ENCODE results near the gene ARMC10.
"Not testable (repeated sequence)": the region's sequence is repeated elsewhere in the genome, so short reads cannot be mapped to it uniquely, and the experiment has no call there.

Gene ARMC10

GRCh38 chr7:103129702-103130549 lies 55.0 kb downstream of the ARMC10 start:
- no peak for DNase-seq

DNA sequence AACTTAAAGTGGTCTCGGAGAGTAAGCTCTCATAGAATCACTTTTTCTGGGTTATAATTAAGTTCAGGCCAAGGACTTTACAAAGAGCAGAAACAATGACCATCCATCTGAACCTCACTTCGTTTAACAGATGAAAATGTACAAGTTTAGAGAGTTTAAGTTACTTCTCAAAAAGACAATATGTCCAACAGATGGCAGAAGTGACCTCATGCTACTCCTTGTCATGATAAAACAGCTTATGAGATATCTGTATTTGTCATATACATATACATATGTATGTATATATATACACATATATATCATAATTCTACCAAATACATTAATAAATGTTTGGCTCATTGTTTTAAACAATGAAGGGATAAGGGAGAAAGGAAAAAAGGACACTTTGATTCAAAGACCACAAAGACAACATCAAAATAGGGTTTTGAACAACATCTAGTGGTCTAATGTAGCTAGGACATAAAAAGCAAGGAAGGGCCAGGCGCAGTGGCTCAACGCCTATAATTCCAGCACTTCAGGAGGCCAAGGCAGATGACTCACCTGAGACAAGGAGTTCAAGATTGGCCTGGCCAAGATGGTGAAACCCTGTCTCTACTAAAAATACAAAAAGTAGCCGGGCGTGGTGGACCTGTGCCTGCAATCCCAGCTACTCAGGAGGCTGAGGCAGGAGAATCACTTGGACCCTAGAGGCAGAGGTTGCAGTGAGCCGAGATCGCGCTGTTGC lies 56.1 kb downstream of the ARMC10 start:
- DNase-seq = no peak

DNA sequence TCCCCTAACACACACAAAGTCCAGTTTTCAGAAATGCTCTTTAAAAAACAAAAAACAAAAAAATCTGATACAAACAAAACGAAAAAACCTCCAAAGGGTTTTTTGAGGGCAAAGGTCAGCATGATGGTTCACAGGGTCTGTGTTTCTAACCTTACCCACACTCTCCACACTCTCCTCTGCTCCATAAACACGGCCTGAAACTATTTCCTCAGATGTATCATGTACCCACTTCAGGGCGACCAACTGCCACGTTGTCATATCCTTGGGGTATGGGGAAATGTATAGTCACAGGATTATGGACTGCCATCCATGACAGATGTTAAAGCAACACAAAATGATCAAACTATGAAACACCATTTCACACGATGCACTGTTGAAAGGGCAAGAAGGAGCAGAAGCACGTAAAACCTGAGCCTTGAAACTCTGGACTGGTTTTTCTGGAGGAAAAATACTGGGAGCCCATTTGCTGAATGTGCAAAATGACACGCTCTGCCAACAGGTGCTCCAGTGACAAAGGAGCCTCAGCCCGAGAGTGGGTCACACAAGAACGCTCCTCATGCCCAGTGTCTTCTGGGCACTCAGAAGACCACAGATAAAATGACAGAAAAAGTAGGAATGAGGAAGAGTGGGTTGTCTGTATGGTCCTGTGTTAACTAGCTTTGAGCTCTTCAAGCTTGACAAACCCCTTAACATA lies 58.2 kb downstream of the ARMC10 start:
- no peak for DNase-seq

DNA sequence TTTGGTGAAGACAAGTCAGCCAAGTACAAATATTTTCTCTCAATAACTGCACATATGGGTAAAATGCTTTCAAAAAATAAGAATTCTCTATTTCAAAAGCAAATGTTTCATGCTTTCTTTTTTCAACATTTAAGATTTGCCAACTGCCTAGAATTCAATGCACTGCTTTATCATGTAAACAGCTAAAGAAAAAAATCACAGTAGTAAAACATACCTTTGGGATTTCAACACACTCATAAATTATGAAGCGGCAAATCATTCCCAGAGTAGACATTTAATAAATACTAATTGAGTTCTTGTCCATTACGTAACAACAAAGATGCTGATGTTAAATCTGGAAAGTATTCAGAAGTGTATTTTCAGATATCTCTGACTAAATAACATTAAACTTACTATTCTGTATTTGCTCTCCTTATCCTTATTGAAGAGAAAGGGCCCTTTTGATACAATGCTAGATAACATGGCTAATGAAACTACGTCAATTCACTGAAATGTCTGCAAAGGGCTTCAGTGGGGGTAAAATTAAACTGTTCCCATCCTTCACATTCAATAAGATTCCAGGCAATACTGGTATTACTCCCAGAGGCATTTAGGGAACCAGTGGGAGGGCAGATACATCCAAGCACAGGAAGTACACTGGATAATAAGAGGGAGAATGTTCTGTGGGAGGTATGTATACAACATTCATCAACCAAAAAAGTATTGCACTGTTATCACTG lies 60.1 kb downstream of the ARMC10 start:
- no peak for DNase-seq

DNA sequence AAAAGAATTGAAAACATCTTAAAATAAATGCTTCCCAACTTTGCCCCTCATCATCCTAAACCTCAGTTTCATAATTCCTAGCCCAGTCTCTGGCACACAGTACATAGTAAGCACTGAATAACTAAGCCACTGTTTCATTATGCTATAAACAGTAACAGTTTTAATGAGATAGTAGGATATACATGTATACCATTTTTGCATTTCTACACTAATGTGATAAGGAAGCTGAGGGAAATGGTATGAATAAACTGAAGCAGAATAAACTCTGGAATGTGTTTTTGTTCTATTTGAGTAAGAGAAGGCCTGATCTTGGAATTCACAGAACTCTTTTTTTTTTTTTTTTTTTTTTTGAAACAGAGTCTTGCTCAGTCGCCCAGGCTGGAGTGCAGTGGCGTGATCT lies 65.1 kb downstream of the ARMC10 start:
- DNase-seq = no peak

DNA sequence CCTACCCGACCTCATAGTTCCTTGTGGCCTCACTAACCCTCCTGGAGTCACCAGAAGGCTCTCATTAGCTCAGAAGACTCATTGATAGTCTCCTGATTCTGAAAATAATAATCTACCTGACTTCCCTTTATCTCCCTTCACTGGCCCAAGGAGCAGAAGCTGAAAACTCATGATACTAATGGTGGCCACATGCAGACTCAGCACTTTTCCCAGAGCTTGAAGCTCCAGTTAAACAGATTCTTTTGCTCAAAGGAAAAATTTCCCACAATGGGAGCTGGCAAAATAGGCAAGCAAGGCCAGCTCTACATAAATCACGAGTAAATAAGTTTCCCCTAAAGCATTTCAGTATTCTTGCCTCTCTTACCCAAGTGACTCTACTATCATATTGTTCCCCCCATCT lies 65.7 kb downstream of the ARMC10 start:
- DNase-seq = no peak

DNA sequence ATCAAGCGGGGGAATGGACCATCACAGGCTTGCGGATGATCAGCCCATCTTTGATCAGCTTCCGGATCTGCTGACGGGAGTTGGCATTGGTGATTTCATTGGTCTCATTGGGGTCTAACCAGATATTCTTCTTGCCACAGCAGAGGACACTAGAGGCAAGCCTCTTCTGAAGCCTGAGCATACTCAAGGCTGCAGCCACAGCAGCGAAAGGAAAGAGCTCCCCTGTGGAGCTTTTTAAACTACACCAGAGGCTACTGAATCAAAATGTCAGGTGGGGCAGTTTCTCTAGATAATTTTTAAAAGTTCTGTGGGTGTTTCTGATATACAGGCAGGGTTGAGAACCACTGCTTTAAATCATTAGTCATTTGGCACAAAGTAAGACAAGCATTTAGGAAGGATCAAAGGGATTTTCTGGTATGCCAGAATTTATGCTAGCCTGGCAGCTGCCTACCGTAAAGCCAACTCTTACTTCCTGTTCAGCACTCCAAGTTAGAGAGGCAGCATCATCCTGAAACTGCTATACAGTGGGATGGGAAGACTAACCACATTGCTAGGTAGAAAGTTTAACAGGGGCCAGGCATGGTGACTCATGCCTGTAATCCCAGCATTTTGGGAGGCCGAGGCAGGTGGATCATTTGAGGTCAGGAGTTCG lies 66.9 kb downstream of the ARMC10 start:
- DNase-seq = no peak

- DNase-seq = no peak
Measured at GRCh38 chr7:103142494-103142893, 67.6 kb downstream of the ARMC10 start.

DNA sequence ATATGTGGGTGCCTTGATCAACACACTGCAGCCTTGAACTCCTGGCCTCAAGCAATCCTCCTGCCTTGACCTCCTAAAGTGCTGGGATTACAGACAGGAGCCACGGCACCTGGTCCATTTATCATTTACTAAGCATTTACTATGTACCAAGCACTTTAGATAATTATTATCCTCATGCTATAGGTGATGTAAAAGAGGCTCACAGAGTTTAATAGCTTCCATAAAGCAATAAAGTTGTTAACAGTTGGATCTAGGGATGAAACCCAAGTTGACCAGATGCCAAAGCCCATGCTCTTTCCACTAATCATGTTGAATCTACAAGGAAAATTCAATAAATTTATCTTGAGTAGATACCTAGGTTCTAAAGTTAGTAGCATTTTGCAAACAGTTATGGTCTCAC lies 68.9 kb downstream of the ARMC10 start:
- DNase-seq = no peak

DNA sequence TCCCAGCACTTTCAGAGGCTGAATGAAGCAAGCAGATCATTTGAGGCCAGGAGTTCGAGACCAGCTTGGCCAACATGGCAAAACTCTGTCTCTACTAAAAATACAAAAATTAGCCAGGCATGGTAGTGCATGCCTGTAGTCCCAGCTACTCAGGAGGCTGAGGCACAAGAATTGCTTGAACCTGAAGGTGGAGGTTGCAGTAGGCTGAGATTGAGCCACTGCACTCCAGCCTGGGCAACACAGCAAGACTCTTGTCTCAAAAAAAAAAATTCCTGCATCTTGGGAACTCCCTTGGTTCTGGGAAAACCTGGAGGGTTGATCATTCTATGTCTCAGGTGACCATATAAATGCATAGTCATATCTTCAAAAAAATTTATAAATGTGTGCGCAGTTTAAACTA lies 69.8 kb downstream of the ARMC10 start:
- DNase-seq = not testable (repeated sequence)

DNA sequence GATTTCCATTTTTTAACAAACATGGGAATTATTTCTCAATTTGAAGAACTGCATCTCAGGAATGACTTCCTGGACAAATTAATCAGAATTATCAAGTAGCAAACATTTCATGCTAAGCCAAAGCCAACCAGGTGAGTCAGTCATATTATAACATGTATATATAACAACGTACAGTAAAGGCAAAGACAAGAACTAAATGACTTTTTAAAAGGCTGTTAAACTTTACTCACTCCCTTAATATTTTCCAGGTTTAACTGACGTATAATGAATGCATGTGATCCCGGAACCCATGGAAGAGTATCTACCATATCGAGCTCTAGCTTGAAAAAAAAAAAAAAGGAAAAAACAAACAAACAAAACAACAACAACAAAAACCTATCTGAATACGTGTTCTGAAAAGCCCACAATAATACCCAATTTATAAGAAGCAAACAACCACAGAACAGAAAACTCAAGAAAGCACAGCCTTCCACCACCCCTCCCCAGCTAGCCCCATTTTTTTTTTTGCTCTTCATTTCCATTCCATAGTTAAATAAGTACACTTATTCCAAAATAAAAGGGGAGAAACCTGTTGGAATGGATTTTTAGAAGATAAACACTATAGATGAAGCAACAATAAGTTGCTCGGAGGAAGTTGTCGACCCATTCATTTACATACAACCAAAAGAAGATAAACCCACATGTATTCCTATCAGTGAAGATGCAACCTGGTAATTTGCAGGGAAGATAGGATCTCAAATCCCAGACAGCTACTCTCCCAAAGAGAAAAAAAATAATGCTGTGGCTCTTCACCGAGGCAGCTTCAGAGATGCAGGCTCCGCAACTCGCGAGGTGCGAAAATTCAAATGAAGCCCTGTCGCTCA lies 73.4 kb downstream of the ARMC10 start:
- no peak for DNase-seq

Measured in cerebellar nuclear complex (tissue), 1 donor.